ENCODE results near the gene TCF7.
A peak's percentile ranks its signal among the peaks of the same experiment; 100 is the strongest.

- TF ChIP-seq CTCF (conservative IDR thresholded peaks at IDR 0.05) (peak; percentile 91), ZFX (IDR thresholded peaks at IDR 0.05) (no peak)
Measured at GRCh38 chr5:134145779-134146581, 31.5 kb downstream of the TCF7 start.

Data from C4-2B (cell line).